Bronchial epithelial cell (primary cell): Measurements from ENCODE around the gene NOS3. TPM values are rescaled to one million over a fixed set of nuclear protein-coding genes. Genes with fewer than 3 reads are reported as not detected.
"Not testable (repeated sequence)": the region's sequence is repeated elsewhere in the genome, so short reads cannot be mapped to it uniquely, and the experiment has no call there.

ENCODE experiments used
- DNase-seq: peaks from one replicate; pipeline ENCODE4 v3.0.0-alpha.2; 2010; ENCODE audit warnings: low read depth
- FAIRE-seq: peaks from 2 replicates; lab custom pipeline; 2011; peaks lifted over from hg19 to GRCh38; lab: Jason Lieb, UNC
- H3K27me3 ChIP-seq: 2 replicates; pipeline ENCODE4 v1.5.1; 2011; ENCODE audit warnings: low read length; ENCODE audit not compliant: control insufficient read depth, insufficient read depth
- H3K36me3 ChIP-seq: 2 replicates; pipeline ENCODE4 v1.5.1; 2011; ENCODE audit warnings: low read length; ENCODE audit not compliant: control insufficient read depth, insufficient read depth
- H3K4me3 ChIP-seq: 2 replicates; pipeline ENCODE4 v1.5.1; 2011; ENCODE audit warnings: mild to moderate bottlenecking, low read depth, low read length, control low read depth
- CTCF ChIP-seq: IDR thresholded peaks from 2 replicates; pipeline ENCODE4 v1.5.1; 2011; ENCODE audit warnings: mild to moderate bottlenecking, moderate library complexity, low read length, control low read depth, inconsistent platforms; ENCODE audit not compliant: insufficient read depth, severe bottlenecking
- total RNA-seq: library from RNA; depleted of rRNA; stranded (reverse); fragments of >200 nt; gene quantifications from 2 replicates; pipeline ENCODE4 v1.2.1, GENCODE V29; 2014

NOS3 gene
- total RNA-seq, 1 donor from 2014 or later: under 0.01 TPM

- no peaks in the 10 kb centered on the region for H3K36me3 ChIP-seq
- H3K4me3 ChIP-seq: no peak overlapping the region
- no peaks in the 10 kb centered on the region for H3K27me3 ChIP-seq
- FAIRE-seq (no peak), DNase-seq (peak; percentile 86)
- no peak for TF ChIP-seq CTCF
Measured at GRCh38 chr7:151025924-151026671, 35.3 kb downstream of the NOS3 start.

GRCh38 chr7:151026771-151027727 lies 36.2 kb downstream of the NOS3 start:
- DNase-seq: peak; percentile 63
- not testable (repeated sequence) for H3K27me3 ChIP-seq, FAIRE-seq, H3K36me3 ChIP-seq
- H3K4me3 ChIP-seq: peak overlapping the region; percentile 34

GRCh38 chr7:151027728-151028130 lies 36.9 kb downstream of the NOS3 start:
- not testable (repeated sequence) for H3K36me3 ChIP-seq, H3K27me3 ChIP-seq, DNase-seq, FAIRE-seq
- H3K4me3 ChIP-seq: peak overlapping the region; percentile 34

- peaks cover under 1% of the 10 kb centered on the region for H3K36me3 ChIP-seq
- FAIRE-seq (no peak), DNase-seq (peak; percentile 98)
- peak; percentile 53 for TF ChIP-seq CTCF
- peak within 1 kb of the TSS; percentile 67 for H3K4me3 ChIP-seq
- no peaks in the 10 kb centered on the region for H3K27me3 ChIP-seq
Measured at GRCh38 chr7:151028131-151028947, 37.5 kb downstream of the NOS3 start, which contains the start of gene ABCB8. Gene ABCB8, plus strand, starts transcription at chr7:151028450. Its CDS starts 66 bp downstream, at chr7:151028516.

- Histone ChIP-seq H3K27me3 (no peaks in the 10 kb centered on the region), H3K4me3 (peak overlapping the region; percentile 67), H3K36me3 (peaks cover 3% of the 10 kb centered on the region)
- no peak for FAIRE-seq
- TF ChIP-seq CTCF: no peak
- no peak for DNase-seq
Measured at GRCh38 chr7:151028948-151029501, 38.2 kb downstream of the NOS3 start.

- no peak overlapping the region for H3K4me3 ChIP-seq
- TF ChIP-seq CTCF: no peak
- no peaks in the 10 kb centered on the region for H3K27me3 ChIP-seq
- peaks cover 14% of the 10 kb centered on the region for H3K36me3 ChIP-seq
- DNase-seq: no peak
- no peak for FAIRE-seq
Measured at GRCh38 chr7:151031011-151031410, 40.2 kb downstream of the NOS3 start.
